Measurements from ENCODE around the gene ACOT7. TPM values are rescaled to one million over a fixed set of nuclear protein-coding genes. Genes with fewer than 3 reads are reported as not detected.

ACOT7 gene
- total and polyA plus RNA-seq, 2 of the 13 experiments (the other 11 are each of a cell fraction or from before 2014, with no cell fraction given) = 33.0 to 55.8 TPM

DNA sequence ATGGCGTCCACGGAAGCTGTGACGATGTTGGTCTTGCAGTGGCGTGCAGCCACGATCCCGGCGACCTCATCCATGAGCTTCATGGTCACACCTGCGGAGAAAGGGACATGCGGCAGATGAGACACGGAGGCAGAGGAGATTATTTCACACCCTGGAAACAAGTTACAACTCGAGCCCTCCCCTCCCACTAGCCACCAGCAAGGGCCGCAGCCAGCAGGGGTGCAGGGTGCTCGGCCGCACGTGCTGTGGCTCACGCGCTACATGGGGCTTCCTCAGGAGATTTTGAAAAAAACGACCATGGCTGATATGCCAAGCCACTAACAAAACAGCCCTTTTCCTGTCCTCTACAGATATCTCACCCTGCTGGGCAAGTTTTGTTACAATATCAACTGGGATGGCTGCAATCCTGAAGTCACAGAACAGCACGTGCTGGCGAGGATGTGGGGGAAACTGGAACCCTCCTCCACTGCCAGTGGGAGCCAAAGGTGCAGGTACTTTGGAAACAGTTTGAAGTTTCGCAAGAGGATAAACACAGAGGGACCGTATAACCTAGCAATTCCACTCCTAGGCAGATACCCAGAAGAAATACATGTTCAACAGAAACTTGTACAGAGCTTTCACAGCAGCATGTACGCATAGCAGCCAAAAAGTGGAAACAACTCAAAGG is 98.5 kb downstream of the ACOT7 start (continued):
- TF ChIP-seq ZNF143 (CRISPR knock-in tag; IDR thresholded peaks at IDR 0.05) (no peak), MIXL1 (CRISPR knock-in tag; IDR thresholded peaks at IDR 0.05) (no peak), ZNF720 (CRISPR knock-in tag; IDR thresholded peaks at IDR 0.05) (no peak), SAFB2 (CRISPR knock-in tag; IDR thresholded peaks at IDR 0.05; ENCODE audit: borderline replicate concordance, low read depth) (no peak), ZNF30 (CRISPR knock-in tag; IDR thresholded peaks at IDR 0.05) (no peak), HNF4G (IDR thresholded peaks at IDR 0.05; ENCODE audit: borderline replicate concordance, low read depth, low read length) (peak; percentile 30; the same call in 1 of the 2 replicates), HNF4G (CRISPR knock-in tag; IDR thresholded peaks at IDR 0.05; ENCODE audit: borderline replicate concordance, low read depth) (no peak), GATAD1 (CRISPR knock-in tag; IDR thresholded peaks at IDR 0.05) (no peak), NR2F6 (IDR thresholded peaks at IDR 0.05) (no peak), NR2F6 (CRISPR knock-in tag; IDR thresholded peaks at IDR 0.05) (no peak), ZNF577 (CRISPR knock-in tag; IDR thresholded peaks at IDR 0.05; ENCODE audit: borderline replicate concordance, low read depth) (no peak), IKZF4 (CRISPR knock-in tag; IDR thresholded peaks at IDR 0.05; ENCODE audit: borderline replicate concordance, low read depth, not compliant biosample characterization) (no peak), BHLHE40 (IDR thresholded peaks at IDR 0.05; ENCODE audit: low read length) (peak; percentile 28; the same call in 1 of the 2 replicates), HHEX (CRISPR knock-in tag; IDR thresholded peaks at IDR 0.05) (no peak), FOXK1 (CRISPR knock-in tag; IDR thresholded peaks at IDR 0.05; ENCODE audit: borderline replicate concordance, low read depth) (no peak), MAZ (IDR thresholded peaks at IDR 0.05; ENCODE audit: borderline replicate concordance, low read depth, low read length) (no peak), MAZ (CRISPR knock-in tag; IDR thresholded peaks at IDR 0.05; ENCODE audit: low read depth) (no peak), CENPT (CRISPR knock-in tag; IDR thresholded peaks at IDR 0.05; ENCODE audit: low read depth) (no peak)
- TF ChIP-seq, protein P1, sequence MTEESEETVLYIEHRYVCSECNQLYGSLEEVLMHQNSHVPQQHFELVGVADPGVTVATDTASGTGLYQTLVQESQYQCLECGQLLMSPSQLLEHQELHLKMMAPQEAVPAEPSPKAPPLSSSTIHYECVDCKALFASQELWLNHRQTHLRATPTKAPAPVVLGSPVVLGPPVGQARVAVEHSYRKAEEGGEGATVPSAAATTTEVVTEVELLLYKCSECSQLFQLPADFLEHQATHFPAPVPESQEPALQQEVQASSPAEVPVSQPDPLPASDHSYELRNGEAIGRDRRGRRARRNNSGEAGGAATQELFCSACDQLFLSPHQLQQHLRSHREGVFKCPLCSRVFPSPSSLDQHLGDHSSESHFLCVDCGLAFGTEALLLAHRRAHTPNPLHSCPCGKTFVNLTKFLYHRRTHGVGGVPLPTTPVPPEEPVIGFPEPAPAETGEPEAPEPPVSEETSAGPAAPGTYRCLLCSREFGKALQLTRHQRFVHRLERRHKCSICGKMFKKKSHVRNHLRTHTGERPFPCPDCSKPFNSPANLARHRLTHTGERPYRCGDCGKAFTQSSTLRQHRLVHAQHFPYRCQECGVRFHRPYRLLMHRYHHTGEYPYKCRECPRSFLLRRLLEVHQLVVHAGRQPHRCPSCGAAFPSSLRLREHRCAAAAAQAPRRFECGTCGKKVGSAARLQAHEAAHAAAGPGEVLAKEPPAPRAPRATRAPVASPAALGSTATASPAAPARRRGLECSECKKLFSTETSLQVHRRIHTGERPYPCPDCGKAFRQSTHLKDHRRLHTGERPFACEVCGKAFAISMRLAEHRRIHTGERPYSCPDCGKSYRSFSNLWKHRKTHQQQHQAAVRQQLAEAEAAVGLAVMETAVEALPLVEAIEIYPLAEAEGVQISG (CRISPR knock-in tag; IDR thresholded peaks at IDR 0.05) = no peak
- TF ChIP-seq, protein P2, sequence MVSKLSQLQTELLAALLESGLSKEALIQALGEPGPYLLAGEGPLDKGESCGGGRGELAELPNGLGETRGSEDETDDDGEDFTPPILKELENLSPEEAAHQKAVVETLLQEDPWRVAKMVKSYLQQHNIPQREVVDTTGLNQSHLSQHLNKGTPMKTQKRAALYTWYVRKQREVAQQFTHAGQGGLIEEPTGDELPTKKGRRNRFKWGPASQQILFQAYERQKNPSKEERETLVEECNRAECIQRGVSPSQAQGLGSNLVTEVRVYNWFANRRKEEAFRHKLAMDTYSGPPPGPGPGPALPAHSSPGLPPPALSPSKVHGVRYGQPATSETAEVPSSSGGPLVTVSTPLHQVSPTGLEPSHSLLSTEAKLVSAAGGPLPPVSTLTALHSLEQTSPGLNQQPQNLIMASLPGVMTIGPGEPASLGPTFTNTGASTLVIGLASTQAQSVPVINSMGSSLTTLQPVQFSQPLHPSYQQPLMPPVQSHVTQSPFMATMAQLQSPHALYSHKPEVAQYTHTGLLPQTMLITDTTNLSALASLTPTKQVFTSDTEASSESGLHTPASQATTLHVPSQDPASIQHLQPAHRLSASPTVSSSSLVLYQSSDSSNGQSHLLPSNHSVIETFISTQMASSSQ (IDR thresholded peaks at IDR 0.05; ENCODE audit: low read depth) = no peak
- TF ChIP-seq, protein P2 (CRISPR knock-in tag; IDR thresholded peaks at IDR 0.05; ENCODE audit: borderline replicate concordance) = no peak
- TF ChIP-seq, protein P3, sequence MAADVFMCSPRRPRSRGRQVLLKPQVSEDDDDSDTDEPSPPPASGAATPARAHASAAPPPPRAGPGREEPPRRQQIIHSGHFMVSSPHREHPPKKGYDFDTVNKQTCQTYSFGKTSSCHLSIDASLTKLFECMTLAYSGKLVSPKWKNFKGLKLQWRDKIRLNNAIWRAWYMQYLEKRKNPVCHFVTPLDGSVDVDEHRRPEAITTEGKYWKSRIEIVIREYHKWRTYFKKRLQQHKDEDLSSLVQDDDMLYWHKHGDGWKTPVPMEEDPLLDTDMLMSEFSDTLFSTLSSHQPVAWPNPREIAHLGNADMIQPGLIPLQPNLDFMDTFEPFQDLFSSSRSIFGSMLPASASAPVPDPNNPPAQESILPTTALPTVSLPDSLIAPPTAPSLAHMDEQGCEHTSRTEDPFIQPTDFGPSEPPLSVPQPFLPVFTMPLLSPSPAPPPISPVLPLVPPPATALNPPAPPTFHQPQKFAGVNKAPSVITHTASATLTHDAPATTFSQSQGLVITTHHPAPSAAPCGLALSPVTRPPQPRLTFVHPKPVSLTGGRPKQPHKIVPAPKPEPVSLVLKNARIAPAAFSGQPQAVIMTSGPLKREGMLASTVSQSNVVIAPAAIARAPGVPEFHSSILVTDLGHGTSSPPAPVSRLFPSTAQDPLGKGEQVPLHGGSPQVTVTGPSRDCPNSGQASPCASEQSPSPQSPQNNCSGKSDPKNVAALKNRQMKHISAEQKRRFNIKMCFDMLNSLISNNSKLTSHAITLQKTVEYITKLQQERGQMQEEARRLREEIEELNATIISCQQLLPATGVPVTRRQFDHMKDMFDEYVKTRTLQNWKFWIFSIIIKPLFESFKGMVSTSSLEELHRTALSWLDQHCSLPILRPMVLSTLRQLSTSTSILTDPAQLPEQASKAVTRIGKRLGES (CRISPR knock-in tag; IDR thresholded peaks at IDR 0.05; ENCODE audit: borderline replicate concordance) = no peak

Data from HepG2 (cell line).